Uterus (tissue), 2 donors: ENCODE results near the gene AUTS2.

ENCODE experiments used
- CTCF ChIP-seq, 4 experiments: fragments of 200-600 bp in 2 of 4; fragments of 450-650 bp in 2 of 4; sonication (generic) in 2 of 4; IDR thresholded peaks; one replicate each; pipeline ENCODE4 v1.5.1; 2016 to 2019; ENCODE audit warnings: antibody characterized with exemption in 4 of 4, mild to moderate bottlenecking in 2 of 4, moderate library complexity in 1 of 4
- POLR2A ChIP-seq, 2 donors: fragments of 450-650 bp; IDR thresholded peaks; one replicate each; pipeline ENCODE4 v1.6.1; 2016; ENCODE audit warnings: antibody characterized with exemption in 2 of 2, mild to moderate bottlenecking in 1 of 2, moderate library complexity in 1 of 2

GRCh38 chr7:70807650-70808049 lies 1209.4 kb downstream of the AUTS2 start:
- no peak for TF ChIP-seq CTCF (IDR thresholded peaks at IDR 0.05)
- TF ChIP-seq POLR2A (IDR thresholded peaks at IDR 0.05) = no peak
